HG03066 (cell line): ENCODE measurements around the gene UBE2S.
"Not testable (repeated sequence)": the region's sequence is repeated elsewhere in the genome, so short reads cannot be mapped to it uniquely, and the experiment has no call there.

Experiments
- ATAC-seq: cut with Tn5 transposase; IDR thresholded peaks from one replicate; pipeline ENCODE4 v1.9.1; 2021; ENCODE audit warnings: low read depth; ENCODE audit not compliant: unreplicated experiment

Gene UBE2S

GRCh38 chr19:55440411-55441105, 33.0 kb upstream of the UBE2S start:
- ATAC-seq = no peak

GRCh38 chr19:55439052-55439451, 31.5 kb upstream of the UBE2S start:
- ATAC-seq = no peak

GRCh38 chr19:55437410-55437809, 29.8 kb upstream of the UBE2S start:
- no peak for ATAC-seq

- no peak for ATAC-seq
Measured at GRCh38 chr19:55436847-55437246, 29.3 kb upstream of the UBE2S start.

GRCh38 chr19:55435020-55435419, 27.4 kb upstream of the UBE2S start:
- no peak for ATAC-seq

GRCh38 chr19:55434356-55434919, 26.9 kb upstream of the UBE2S start:
- ATAC-seq = no peak

GRCh38 chr19:55433292-55433691, 25.7 kb upstream of the UBE2S start:
- ATAC-seq = no peak

GRCh38 chr19:55432241-55432959, 24.8 kb upstream of the UBE2S start:
- no peak for ATAC-seq

- no peak for ATAC-seq
Measured at GRCh38 chr19:55431183-55431582, 23.6 kb upstream of the UBE2S start.

GRCh38 chr19:55426042-55426441, 18.5 kb upstream of the UBE2S start:
- ATAC-seq = no peak

GRCh38 chr19:55424518-55424917, 16.9 kb upstream of the UBE2S start:
- no peak for ATAC-seq

GRCh38 chr19:55423225-55424005, 15.8 kb upstream of the UBE2S start:
- no peak for ATAC-seq

GRCh38 chr19:55421281-55421680, 13.7 kb upstream of the UBE2S start:
- ATAC-seq = not testable (repeated sequence)

GRCh38 chr19:55419624-55420236, 12.1 kb upstream of the UBE2S start:
- ATAC-seq = no peak

- ATAC-seq = no peak
Measured at GRCh38 chr19:55419103-55419502, 11.5 kb upstream of the UBE2S start.

- ATAC-seq = no peak
Measured at GRCh38 chr19:55418185-55418584, 10.6 kb upstream of the UBE2S start.

GRCh38 chr19:55410168-55410567, 2.6 kb upstream of the UBE2S start:
- ATAC-seq = no peak

- ATAC-seq = not testable (repeated sequence)
Measured at GRCh38 chr19:55409179-55409578, 1.6 kb upstream of the UBE2S start.

GRCh38 chr19:55408533-55408872, 915 bp upstream of the UBE2S start:
- ATAC-seq = no peak

- peak; percentile 84 for ATAC-seq
Measured at GRCh38 chr19:55407800-55408532, 378 bp upstream of the UBE2S start.
